ENCODE measurements around the gene TUBG2. TPM values are rescaled to one million over a fixed set of nuclear protein-coding genes. Genes with fewer than 3 reads are reported as not detected.

TUBG2 gene
- total RNA-seq, 2 donors from 2014 or later, result 8.9 to 11.3 TPM

GRCh38 chr17:42704837-42705494, 45.9 kb downstream of the TUBG2 start:
- DNase-seq (no peak), ATAC-seq (no peak)
- Mint-ChIP-seq H3K36me3 (ENCODE audit: low read depth) (peaks cover 23% of the 10 kb centered on the region), H3K27me3 (no peaks in the 10 kb centered on the region), H3K4me1 (peaks cover 37% of the 10 kb centered on the region), H3K4me3 (peak overlapping the region; percentile 33), H3K27ac (peak overlapping the region; percentile 24)
- no peaks in the 10 kb centered on the region for H3K9me3 ChIP-seq (ENCODE audit: control insufficient read depth, low read length, poor library complexity, severe bottlenecking)

DNA sequence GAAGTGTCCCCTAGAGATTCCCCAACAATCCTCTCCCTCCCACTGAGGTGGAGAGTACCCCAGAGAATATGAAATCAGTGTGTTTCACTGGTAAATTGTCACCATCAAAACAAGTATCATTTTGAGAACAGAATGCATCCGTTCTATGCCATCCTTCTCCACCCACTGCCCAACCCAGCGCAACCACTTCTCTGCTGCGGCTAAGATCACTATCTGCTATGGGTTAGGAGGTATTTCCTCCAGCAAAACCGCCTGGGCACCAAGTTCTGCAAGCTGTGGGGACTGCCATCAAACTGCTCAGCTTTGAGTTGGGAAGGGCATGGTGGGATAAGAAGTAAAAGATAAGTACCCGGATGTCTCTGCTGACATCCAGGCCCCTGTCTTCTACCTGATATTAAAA, 47.6 kb downstream of the TUBG2 start:
- H3K27ac Mint-ChIP-seq, result peak overlapping the region; percentile 11
- DNase-seq, result peak; percentile 33 to 55 (median 44)
- peak; percentile 99 for ATAC-seq
- H3K9me3 ChIP-seq (ENCODE audit: control insufficient read depth, low read length, poor library complexity, severe bottlenecking), result no peaks in the 10 kb centered on the region
- H3K4me1 Mint-ChIP-seq, result peaks cover 37% of the 10 kb centered on the region
- H3K4me3 Mint-ChIP-seq, result peak overlapping the region; percentile 74
- H3K27me3 Mint-ChIP-seq, result no peaks in the 10 kb centered on the region
- H3K36me3 Mint-ChIP-seq (ENCODE audit: low read depth), result peaks cover 23% of the 10 kb centered on the region

DNA sequence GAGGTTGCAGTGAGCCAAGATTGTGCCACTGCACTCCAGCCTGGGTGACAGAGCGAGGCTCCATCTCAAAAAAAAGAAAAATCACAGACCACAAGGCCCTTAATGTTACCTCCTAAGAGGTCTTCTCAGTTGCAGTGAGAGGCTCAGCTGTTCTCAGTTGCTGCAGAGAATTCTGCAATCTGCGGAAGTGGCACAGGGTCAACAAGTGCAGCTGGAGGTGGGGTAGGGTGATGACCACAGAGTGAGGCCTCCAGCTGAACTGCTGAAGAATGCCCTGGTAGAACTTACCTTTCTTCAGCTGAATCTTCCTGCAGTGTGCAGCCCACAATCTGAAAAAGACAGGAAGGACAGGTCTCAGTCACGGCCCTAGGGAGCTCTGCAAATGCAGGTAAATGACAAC, 49.5 kb downstream of the TUBG2 start:
- H3K27ac Mint-ChIP-seq, result no peak overlapping the region
- no peaks in the 10 kb centered on the region for H3K9me3 ChIP-seq (ENCODE audit: control insufficient read depth, low read length, poor library complexity, severe bottlenecking)
- peak overlapping the region; percentile 19 for H3K4me3 Mint-ChIP-seq
- no peaks in the 10 kb centered on the region for H3K27me3 Mint-ChIP-seq
- H3K36me3 Mint-ChIP-seq (ENCODE audit: low read depth), result peaks cover 22% of the 10 kb centered on the region
- ATAC-seq (no peak), DNase-seq (no peak)
- peaks cover 37% of the 10 kb centered on the region for H3K4me1 Mint-ChIP-seq

DNA sequence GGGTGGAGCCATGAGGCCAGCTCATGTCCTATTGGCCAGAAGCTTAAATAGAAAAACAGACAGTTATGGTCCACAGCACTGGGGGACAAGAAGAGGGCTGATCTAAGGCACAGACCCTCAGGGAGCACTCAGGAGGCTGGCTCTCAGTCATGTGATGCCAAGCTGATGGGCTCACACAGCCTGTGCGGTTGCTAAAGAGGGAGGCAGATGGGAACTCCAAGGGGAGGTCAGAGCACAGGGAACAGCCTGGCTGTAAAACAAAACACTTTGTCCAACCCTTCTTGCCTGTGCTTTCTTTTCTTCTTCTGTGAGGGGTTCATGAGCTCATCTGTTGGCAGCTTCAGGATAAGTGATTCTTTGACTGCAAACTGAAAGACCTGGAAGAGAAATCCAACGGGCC, 50.5 kb downstream of the TUBG2 start:
- H3K9me3 ChIP-seq (ENCODE audit: control insufficient read depth, low read length, poor library complexity, severe bottlenecking), result no peaks in the 10 kb centered on the region
- Mint-ChIP-seq H3K27ac (no peak overlapping the region), H3K27me3 (no peaks in the 10 kb centered on the region), H3K36me3 (ENCODE audit: low read depth) (peaks cover 20% of the 10 kb centered on the region), H3K4me1 (peaks cover 31% of the 10 kb centered on the region), H3K4me3 (no peak overlapping the region)
- ATAC-seq, result no peak
- no peak for DNase-seq

Other genes with a start within 250 kb of the TUBG2 start
- under 1 TPM; 0.47 to 0.90 TPM for gene CAVIN1, start 236.0 kb upstream of the TUBG2 start, total RNA-seq
- 10 to 100 TPM; 15.4 to 18.5 TPM for gene ATP6V0A1, start 200.4 kb upstream of the TUBG2 start, total RNA-seq
- 10 to 100 TPM; 12.5 to 13.2 TPM for gene NAGLU, start 123.0 kb upstream of the TUBG2 start, total RNA-seq
- gene HSD17B1, start 106.4 kb upstream of the TUBG2 start, total RNA-seq, result 1 to 10 TPM in 1 of 2 donors, under 1 TPM in 1; 0.90 to 1.2 TPM
- 10 to 100 TPM; 39.1 to 49.4 TPM for gene COASY, start 97.1 kb upstream of the TUBG2 start, total RNA-seq
- gene MLX, start 92.2 kb upstream of the TUBG2 start, total RNA-seq, result 10 to 100 TPM; 33.1 to 36.1 TPM
- gene PSMC3IP, start 81.6 kb upstream of the TUBG2 start, total RNA-seq, result 1 to 10 TPM; 2.4 to 2.6 TPM
- gene RETREG3, start 49.9 kb upstream of the TUBG2 start, total RNA-seq, result 10 to 100 TPM; 43.5 to 57.9 TPM
- 1 to 10 TPM; 6.1 to 9.8 TPM for gene TUBG1, start 49.6 kb upstream of the TUBG2 start, total RNA-seq
- under 1 TPM; 0.78 to 0.85 TPM for gene PLEKHH3, start 17.7 kb downstream of the TUBG2 start, total RNA-seq
- 1 to 10 TPM; 1.4 to 1.6 TPM for gene CCR10, start 22.6 kb downstream of the TUBG2 start, total RNA-seq
- 1 to 10 TPM; 3.9 to 6.9 TPM for gene CNTNAP1, start 23.2 kb downstream of the TUBG2 start, total RNA-seq
- gene EZH1, start 85.8 kb downstream of the TUBG2 start, total RNA-seq, result 10 to 100 TPM; 72.6 to 77.0 TPM
- not detected for gene RAMP2, start 101.9 kb downstream of the TUBG2 start, total RNA-seq
- gene VPS25, start 114.2 kb downstream of the TUBG2 start, total RNA-seq, result 10 to 100 TPM; 20.5 to 27.4 TPM
- gene WNK4, start 121.3 kb downstream of the TUBG2 start, total RNA-seq, result under 1 TPM in 1 of 2 donors, not detected in 1; 0.31 TPM
- 10 to 100 TPM; 10.1 to 15.2 TPM for gene COA3, start 139.4 kb downstream of the TUBG2 start, total RNA-seq
- not detected for gene CNTD1, start 139.6 kb downstream of the TUBG2 start, total RNA-seq
- gene BECN1, start 165.0 kb downstream of the TUBG2 start, total RNA-seq, result 100 to 1,000 TPM; 125 to 158 TPM
- 10 to 100 TPM; 71.5 to 78.8 TPM for gene PSME3, start 174.1 kb downstream of the TUBG2 start, total RNA-seq
- 1 to 10 TPM; 1.9 to 2.6 TPM for gene AOC2, start 185.3 kb downstream of the TUBG2 start, total RNA-seq
- gene AOC3, start 191.9 kb downstream of the TUBG2 start, total RNA-seq, result 1 to 10 TPM; 1.0 to 1.1 TPM
- not detected for gene G6PC1, start 241.5 kb downstream of the TUBG2 start, total RNA-seq

All from T-helper 17 cell (primary cell).